Urinary bladder (tissue), 4 donors: ENCODE measurements around the gene RASL10A. TPM values are rescaled to one million over a fixed set of nuclear protein-coding genes. Genes with fewer than 3 reads are reported as not detected.

ENCODE experiments used
- DNase-seq: peaks from one replicate; pipeline ENCODE4 v3.0.0-alpha.2; 2015; ENCODE audit errors: extremely low spot score
- H3K27ac ChIP-seq: one replicate; pipeline ENCODE4 v1.5.1; 2013; ENCODE audit warnings: low read depth, mild to moderate bottlenecking, moderate library complexity
- H3K36me3 ChIP-seq: one replicate; pipeline ENCODE4 v1.6.1; 2013; ENCODE audit warnings: mild to moderate bottlenecking, moderate library complexity; ENCODE audit not compliant: insufficient read depth
- H3K4me1 ChIP-seq: one replicate; pipeline ENCODE4 v1.6.1; 2013; ENCODE audit warnings: mild to moderate bottlenecking, moderate library complexity; ENCODE audit not compliant: insufficient read depth
- H3K4me3 ChIP-seq: one replicate; pipeline ENCODE4 v1.5.1; 2013; ENCODE audit warnings: low read depth, low read length
- WGBS: extraction: QIAGEN DNeasy Blood & Tissue Kit; methylation state at CpG from one replicate; pipeline ENCODE4 v1.1.7; 2013; 5-methylcytosine and 5-hydroxymethylcytosine counted together
- polyA plus RNA-seq: library from polyadenylated mRNA; stranded (reverse); fragments of 200-250 nt; gene quantifications from one replicate; pipeline ENCODE4 v1.2.3, GENCODE V29; 2013
- total RNA-seq: library from RNA; depleted of rRNA; stranded (reverse); fragments of >200 nt; gene quantifications from one replicate; pipeline ENCODE4 v1.2.3, GENCODE V29; 2014
- donor health status: healthy with polysubstance abuse.
- donor health status: healthy.

The RASL10A gene
- total and polyA plus RNA-seq, 2 donors: 0.58 to 2.0 TPM

DNA sequence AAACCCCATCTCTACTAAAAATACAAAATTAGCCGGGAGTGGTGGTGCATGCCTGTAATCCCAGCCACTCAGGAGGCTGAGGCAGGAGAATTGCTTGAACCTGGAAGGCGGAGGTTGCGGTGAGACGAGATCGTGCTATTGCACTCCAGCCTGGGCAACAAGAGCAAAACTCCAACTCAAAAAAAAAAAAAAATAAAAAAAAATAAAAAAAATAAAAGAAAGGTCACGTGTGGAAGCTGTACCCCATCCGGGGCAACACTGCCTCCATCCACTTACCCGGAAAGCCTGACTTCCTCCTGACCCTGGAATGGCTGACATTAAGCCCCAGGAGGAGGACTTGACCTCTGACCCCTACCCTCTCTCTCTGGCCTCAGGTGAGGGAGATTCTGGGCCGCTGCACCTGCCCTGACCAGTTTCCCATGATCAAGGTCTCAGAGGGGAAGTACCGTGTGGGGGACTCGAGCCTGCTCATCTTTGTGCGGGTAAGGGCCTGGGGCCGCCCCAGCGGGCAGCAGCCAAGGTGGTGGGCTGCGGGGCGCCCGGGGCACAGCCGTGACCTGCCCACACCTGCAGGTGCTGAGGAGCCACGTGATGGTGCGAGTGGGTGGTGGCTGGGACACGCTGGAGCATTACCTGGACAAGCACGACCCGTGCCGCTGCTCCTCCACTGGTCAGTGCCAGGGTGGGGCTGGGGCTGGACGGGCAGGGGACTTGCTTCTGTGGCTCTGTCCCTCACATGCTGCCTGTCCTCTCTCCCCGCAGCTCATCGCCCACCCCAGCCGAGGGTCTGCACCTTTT lies 5.2 kb downstream of the RASL10A start:
- no peak overlapping the region for H3K4me3 ChIP-seq
- no peaks in the 10 kb centered on the region for H3K4me1 ChIP-seq
- peak overlapping the region; percentile 59 for H3K27ac ChIP-seq
- no peak for DNase-seq
- WGBS: 65% methylated on average over 28 of the region's 28 CpGs
- H3K36me3 ChIP-seq: no peaks in the 10 kb centered on the region

DNA sequence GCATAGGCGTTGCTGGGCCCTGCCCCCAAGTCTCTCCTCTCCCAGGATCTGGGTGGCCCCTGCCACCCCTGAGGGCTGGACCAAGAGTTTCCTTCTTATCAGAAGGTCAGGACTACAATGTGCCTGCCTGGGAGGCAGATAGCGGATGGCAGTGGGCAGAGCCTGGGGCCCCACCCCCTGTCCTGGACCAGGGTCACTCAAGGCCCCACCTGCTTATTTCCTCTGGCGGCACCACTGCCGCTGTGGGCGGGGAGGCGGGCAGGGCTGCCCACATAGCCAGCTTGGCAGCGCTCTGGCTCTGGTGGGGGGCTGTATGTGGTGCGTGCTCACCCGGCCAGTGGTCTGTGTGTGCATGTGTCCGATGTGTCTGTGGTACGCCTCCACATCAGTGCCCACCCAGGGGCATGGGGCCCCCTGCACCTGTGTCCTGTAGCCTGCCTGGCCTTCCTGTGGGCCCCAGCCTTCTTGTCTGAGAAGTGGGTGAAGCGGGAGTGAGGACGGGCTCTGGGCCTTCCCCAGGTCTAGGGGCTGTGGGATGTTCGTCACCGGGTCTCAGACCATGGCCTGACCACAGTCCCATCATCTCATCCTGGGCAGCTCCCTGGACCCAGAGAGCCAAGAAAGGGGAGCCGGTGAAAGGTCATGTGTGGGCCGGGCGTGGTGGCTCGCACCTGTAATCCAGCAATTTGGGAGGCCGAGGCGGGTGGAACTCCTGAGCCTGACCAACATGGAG lies 6.0 kb downstream of the RASL10A start:
- no peak for DNase-seq
- Histone ChIP-seq H3K4me3 (no peak overlapping the region), H3K36me3 (no peaks in the 10 kb centered on the region), H3K27ac (no peak overlapping the region), H3K4me1 (no peaks in the 10 kb centered on the region)
- WGBS: 80% methylated on average over 21 of the region's 21 CpGs

DNA sequence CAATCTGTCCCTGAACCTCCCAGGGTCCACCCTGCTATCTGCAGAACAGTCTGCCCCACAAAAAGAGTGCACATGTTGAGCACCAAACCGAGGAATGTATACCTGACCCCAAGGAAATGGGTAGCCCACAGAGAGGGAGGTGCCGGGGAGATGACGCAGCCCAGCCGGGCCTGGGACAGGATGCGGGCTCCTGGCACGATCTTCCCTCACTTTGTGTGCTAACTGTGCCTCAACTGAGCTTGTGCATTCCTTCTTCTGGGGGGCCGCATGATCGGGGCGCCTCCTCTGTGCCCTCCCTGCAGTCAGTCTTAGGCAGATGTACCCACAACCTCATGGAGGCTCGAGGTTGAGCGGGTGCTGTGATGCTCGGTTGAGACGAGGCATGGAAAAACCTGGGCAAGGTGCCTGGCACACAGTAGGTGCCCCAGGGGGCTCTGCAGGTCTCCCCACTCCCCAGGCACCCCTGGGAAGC lies 6.7 kb downstream of the RASL10A start:
- H3K27ac ChIP-seq: peak overlapping the region; percentile 25
- 55% methylated on average over 13 of the region's 13 CpGs for WGBS
- no peak overlapping the region for H3K4me3 ChIP-seq
- no peaks in the 10 kb centered on the region for H3K36me3 ChIP-seq
- no peaks in the 10 kb centered on the region for H3K4me1 ChIP-seq
- no peak for DNase-seq

DNA sequence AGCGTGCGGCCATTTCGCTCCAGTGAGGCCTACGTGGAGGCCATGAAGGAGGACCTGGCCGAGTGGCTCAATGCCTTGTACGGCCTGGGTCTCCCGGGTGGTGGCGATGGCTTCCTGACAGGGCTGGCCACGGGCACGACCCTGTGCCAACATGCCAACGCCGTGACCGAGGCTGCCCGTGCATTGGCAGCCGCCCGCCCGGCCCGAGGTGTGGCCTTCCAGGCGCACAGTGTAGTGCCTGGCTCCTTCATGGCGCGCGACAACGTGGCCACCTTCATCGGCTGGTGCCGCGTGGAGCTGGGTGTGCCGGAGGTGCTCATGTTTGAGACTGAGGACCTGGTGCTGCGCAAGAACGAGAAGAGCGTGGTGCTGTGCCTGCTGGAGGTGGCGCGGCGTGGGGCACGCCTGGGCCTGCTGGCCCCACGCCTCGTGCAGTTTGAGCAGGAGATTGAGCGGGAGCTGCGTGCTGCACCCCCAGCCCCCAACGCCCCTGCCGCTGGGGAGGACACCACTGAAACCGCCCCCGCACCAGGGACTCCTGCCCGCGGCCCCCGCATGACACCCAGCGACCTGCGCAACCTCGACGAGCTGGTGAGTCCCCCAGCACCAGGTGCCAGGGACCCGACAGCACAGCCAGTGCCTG lies 7.2 kb downstream of the RASL10A start:
- H3K27ac ChIP-seq: peak overlapping the region; percentile 25
- WGBS: 76% methylated on average over 50 of the region's 50 CpGs
- H3K36me3 ChIP-seq: no peaks in the 10 kb centered on the region
- H3K4me3 ChIP-seq: no peak overlapping the region
- no peak for DNase-seq
- no peaks in the 10 kb centered on the region for H3K4me1 ChIP-seq

- 66% methylated on average over 20 of the region's 20 CpGs for WGBS
- DNase-seq: no peak
- Histone ChIP-seq H3K27ac (no peak overlapping the region), H3K36me3 (no peaks in the 10 kb centered on the region), H3K4me3 (peak overlapping the region; percentile 90), H3K4me1 (no peaks in the 10 kb centered on the region)
Observed at GRCh38 chr22:29307596-29308147, 7.8 kb downstream of the RASL10A start.

GRCh38 chr22:29306835-29307595 lies 8.5 kb downstream of the RASL10A start:
- Histone ChIP-seq H3K27ac (peak overlapping the region; percentile 18), H3K36me3 (no peaks in the 10 kb centered on the region), H3K4me1 (no peaks in the 10 kb centered on the region), H3K4me3 (peak overlapping the region; percentile 90)
- 2% methylated on average over 83 of the region's 83 CpGs for WGBS
- no peak for DNase-seq

DNA sequence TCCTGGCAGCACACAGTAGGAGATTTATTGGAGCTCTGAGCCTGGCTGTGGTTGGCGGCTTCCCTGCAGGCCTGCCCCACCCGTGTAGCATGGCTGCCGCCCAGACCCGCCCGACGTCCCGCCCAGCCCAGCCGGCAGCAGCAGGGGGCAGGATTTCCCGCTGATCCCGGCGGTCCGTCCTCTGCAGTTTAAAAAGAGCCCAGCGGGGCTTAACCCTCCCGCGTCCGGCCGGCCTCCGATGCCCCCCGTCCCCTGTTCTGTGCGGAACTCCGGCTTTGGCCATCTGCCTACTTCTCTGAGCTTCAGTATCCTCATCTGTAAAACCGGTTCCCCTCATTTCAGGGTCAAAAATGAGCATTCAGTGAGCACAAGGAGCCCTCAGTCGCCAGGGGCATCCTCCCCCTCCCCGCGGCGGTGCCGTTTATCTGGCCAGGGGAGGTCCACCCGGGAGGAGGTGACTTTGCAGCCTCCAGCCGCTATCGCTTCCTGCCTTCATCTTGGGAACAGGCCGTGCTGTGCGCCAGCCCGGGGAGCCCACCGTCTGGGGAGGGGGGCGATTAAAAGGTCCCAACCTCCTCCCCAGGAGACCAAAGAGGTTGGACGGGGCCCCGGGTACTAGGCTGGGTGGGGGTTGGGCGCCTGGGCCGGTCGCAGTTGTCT lies 9.2 kb downstream of the RASL10A start, which contains the start of gene GAS2L1:
Gene GAS2L1, plus strand, starts transcription at position 476 of the 660 bp plus-strand sequence. CDS start 1,456 bp downstream, outside the sequence.
- Histone ChIP-seq H3K27ac (peak within 1 kb of the TSS; percentile 18), H3K4me1 (no peaks in the 10 kb centered on the region), H3K4me3 (peak within 1 kb of the TSS; percentile 90), H3K36me3 (no peaks in the 10 kb centered on the region)
- under 1% methylated on average over 40 of the region's 40 CpGs for WGBS
- DNase-seq: peak; percentile 46

DNA sequence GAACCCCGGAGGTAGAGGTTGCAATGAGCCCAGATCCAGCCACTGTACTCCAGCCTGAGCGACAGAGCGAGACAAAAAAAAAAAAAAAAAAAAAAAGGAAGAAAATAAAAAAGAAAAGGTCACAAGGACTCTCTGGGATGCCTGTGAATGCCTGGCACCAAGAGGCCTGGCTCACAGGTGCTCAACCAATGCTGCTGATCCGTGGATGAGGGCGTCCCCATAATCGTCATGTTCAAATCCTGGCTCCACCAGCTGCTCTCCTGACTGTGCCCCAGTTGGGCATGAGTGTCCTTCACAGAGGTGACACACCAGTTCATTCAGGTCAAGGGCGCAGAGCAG lies 9.7 kb downstream of the RASL10A start:
- Histone ChIP-seq H3K27ac (no peak overlapping the region), H3K4me1 (no peaks in the 10 kb centered on the region), H3K36me3 (no peaks in the 10 kb centered on the region), H3K4me3 (no peak overlapping the region)
- 48% methylated on average over 7 of the region's 7 CpGs for WGBS
- no peak for DNase-seq

DNA sequence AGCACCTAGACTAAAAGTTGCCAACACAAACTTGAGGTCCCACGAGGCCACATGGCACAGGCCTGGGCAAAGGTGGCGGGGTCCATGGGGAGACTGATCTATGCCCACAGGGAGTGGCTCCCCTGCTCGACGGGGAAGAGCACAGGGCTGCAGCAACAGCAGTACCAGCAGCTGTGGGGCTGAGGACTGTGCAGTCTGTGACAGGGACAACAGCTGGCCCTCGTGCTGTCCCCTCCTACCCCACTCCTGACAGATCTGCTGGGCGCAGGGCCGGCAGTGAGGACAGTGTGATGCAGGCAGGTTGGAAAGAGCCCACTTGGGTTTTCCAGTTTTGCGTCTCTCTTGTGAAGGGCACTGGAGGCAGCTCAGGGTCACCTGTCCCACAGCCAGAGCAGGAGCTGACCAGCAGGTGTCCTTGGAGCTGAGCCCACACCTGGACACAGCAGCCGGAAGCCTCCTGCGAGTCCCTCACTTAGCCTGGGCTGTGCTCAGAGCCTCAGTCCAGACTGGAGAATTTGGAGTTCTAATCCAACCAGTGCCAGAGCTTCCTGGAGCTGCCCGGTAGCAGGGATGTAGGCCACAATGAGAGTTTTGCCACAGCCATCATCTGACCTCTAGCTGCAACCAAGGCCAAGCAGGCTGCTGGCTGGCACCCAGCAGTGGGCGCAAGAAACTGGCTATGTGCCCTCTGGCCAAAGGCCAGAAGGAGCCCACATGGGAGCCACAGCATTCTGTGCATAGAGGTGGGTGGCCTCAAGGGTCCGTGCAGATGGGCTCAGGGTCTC lies 12.6 kb downstream of the RASL10A start:
- Histone ChIP-seq H3K36me3 (peaks cover 7% of the 10 kb centered on the region), H3K4me1 (no peaks in the 10 kb centered on the region), H3K4me3 (no peak overlapping the region), H3K27ac (no peak overlapping the region)
- WGBS: 61% methylated on average over 13 of the region's 13 CpGs
- no peak for DNase-seq

- no peaks in the 10 kb centered on the region for H3K4me1 ChIP-seq
- H3K36me3 ChIP-seq: peaks cover 9% of the 10 kb centered on the region
- no peak overlapping the region for H3K27ac ChIP-seq
- no peak overlapping the region for H3K4me3 ChIP-seq
- no peak for DNase-seq
- WGBS: 72% methylated on average over 2 of the region's 2 CpGs
Observed at GRCh38 chr22:29302402-29302680, 13.2 kb downstream of the RASL10A start.

GRCh38 chr22:29301716-29302401 lies 13.6 kb downstream of the RASL10A start:
- Histone ChIP-seq H3K4me1 (no peaks in the 10 kb centered on the region), H3K4me3 (no peak overlapping the region), H3K36me3 (peaks cover 9% of the 10 kb centered on the region), H3K27ac (no peak overlapping the region)
- WGBS: 89% methylated on average over 17 of the region's 17 CpGs
- no peak for DNase-seq
